Upper lobe of left lung (tissue), 6 donors: Measurements from ENCODE around the gene ASPA. TPM values are rescaled to one million over a fixed set of nuclear protein-coding genes. Genes with fewer than 3 reads are reported as not detected.

Experiments used
- ATAC-seq, 2 donors: fragments of 200-7000 bp; cut with Tn5 transposase; one replicate each; pipeline ENCODE4 v1.9.1; 2022; ENCODE audit warnings: mild to moderate bottlenecking in 2 of 2, moderate library complexity in 2 of 2; ENCODE audit not compliant: low FRiP score in 2 of 2
- DNase-seq, 2 donors: peaks; one replicate each; pipeline ENCODE4 v3.0.0-alpha.2; 2019 to 2020
- H3K27ac ChIP-seq, 4 donors: fragments of 200-600 bp; sonication (generic); one replicate each; pipeline ENCODE4 v1.5.1; 2016 to 2019
- H3K27me3 ChIP-seq, 4 donors: fragments of 200-600 bp; sonication (generic); one replicate each; pipeline ENCODE4 v1.5.1; 2017 to 2019
- H3K36me3 ChIP-seq, 4 donors: fragments of 200-600 bp; sonication (generic); one replicate each; pipeline ENCODE4 v1.5.1; 2016 to 2019
- H3K4me1 ChIP-seq, 4 donors: fragments of 200-600 bp; sonication (generic); one replicate each; pipeline ENCODE4 v1.5.1; 2018 to 2019
- H3K4me3 ChIP-seq, 4 donors: fragments of 200-600 bp; sonication (generic); one replicate each; pipeline ENCODE4 v1.5.1; 2017 to 2019; ENCODE audit warnings: mild to moderate bottlenecking in 2 of 4, moderate library complexity in 1 of 4
- H3K9me3 ChIP-seq, 4 donors: fragments of 200-600 bp; sonication (generic); one replicate each; pipeline ENCODE4 v1.5.1; 2018 to 2019
- CTCF ChIP-seq, 6 experiments: fragments of 450-650 bp in 4 of 6; fragments of 200-600 bp in 2 of 6; sonication (generic) in 2 of 6; IDR thresholded peaks; one replicate each; pipeline ENCODE4 v1.5.1; 2016 to 2019; ENCODE audit warnings: antibody characterized with exemption in 6 of 6
- EP300 ChIP-seq, 4 donors: sonication (generic); formaldehyde crosslinking; IDR thresholded peaks; one replicate each; pipeline ENCODE4 v1.5.1; 2017; ENCODE audit warnings: antibody characterized with exemption in 4 of 4, control low read depth in 2 of 4
- POLR2A ChIP-seq, 4 donors: fragments of 450-650 bp; IDR thresholded peaks; one replicate each; pipeline ENCODE4 v1.5.1; 2016 to 2017; ENCODE audit warnings: antibody characterized with exemption in 4 of 4, mild to moderate bottlenecking in 2 of 4
- POLR2AphosphoS5 ChIP-seq, 2 donors: sonication (generic); formaldehyde crosslinking; IDR thresholded peaks; one replicate each; pipeline ENCODE4 v1.5.1; 2017; ENCODE audit warnings: antibody characterized with exemption in 2 of 2
- WGBS, 2 donors: methylation state at CpG; one replicate each; pipeline ENCODE4 v1.1.5; 2017 to 2018; 5-methylcytosine and 5-hydroxymethylcytosine counted together
- total RNA-seq, 6 donors: library from RNA; depleted of rRNA in 4 of 6; stranded (reverse); fragments of >200 nt in 4 of 6; gene quantifications; one replicate each; pipeline versions ENCODE4 v1.1.0 to v1.2.1, GENCODE V29; 2016 to 2021
- donor health status: DM: no; HTN: no; CAD: no; lungs with moderate emphysema.
- donor health status: DM: no; HTN: yes; CAD: no; lungs with severe emphysema.

Gene ASPA
- total RNA-seq, 6 donors from 2014 or later: 0.76 to 7.6 (median 1.2) TPM

- 92 to 95% methylated on average over 8 to 21 of the region's 21 CpGs for WGBS, 2 donors
- no peaks in the 10 kb centered on the region for H3K9me3 ChIP-seq
- H3K4me1 ChIP-seq: peaks cover 0 to 5% (median 0%) of the 10 kb centered on the region in 4 donors
- DNase-seq (peak in 1 of 2 donors; percentile 69), ATAC-seq (no peak)
- H3K27me3 ChIP-seq: no peaks in the 10 kb centered on the region
- H3K36me3 ChIP-seq: no peaks in the 10 kb centered on the region
- H3K4me3 ChIP-seq: no peak overlapping the region
- no peak overlapping the region for H3K27ac ChIP-seq
- no peak for TF ChIP-seq POLR2AphosphoS5 (IDR thresholded peaks at IDR 0.05)
- no peak for TF ChIP-seq CTCF (IDR thresholded peaks at IDR 0.05)
- no peak for TF ChIP-seq EP300 (IDR thresholded peaks at IDR 0.05)
- TF ChIP-seq POLR2A (IDR thresholded peaks at IDR 0.05): no peak
Measured at GRCh38 chr17:3472137-3472536, 3.7 kb upstream of the ASPA start.

- 27 to 33% methylated on average over 3 of the region's 3 CpGs for WGBS, 2 donors
- DNase-seq (no peak), ATAC-seq (peak in 1 of 2 donors; percentile 67)
- Histone ChIP-seq H3K27ac (no peak overlapping the region), H3K9me3 (no peaks in the 10 kb centered on the region), H3K4me1 (peaks cover 0 to 5% (median 0%) of the 10 kb centered on the region in 4 donors), H3K36me3 (no peaks in the 10 kb centered on the region), H3K27me3 (no peaks in the 10 kb centered on the region), H3K4me3 (no peak overlapping the region)
- TF ChIP-seq CTCF (IDR thresholded peaks at IDR 0.05) (no peak), POLR2A (IDR thresholded peaks at IDR 0.05) (no peak), POLR2AphosphoS5 (IDR thresholded peaks at IDR 0.05) (no peak), EP300 (IDR thresholded peaks at IDR 0.05) (no peak)
Measured at GRCh38 chr17:3474212-3474611, 1.6 kb upstream of the ASPA start.

GRCh38 chr17:3475251-3475685 is 529 bp upstream of the ASPA start:
- Histone ChIP-seq H3K9me3 (no peaks in the 10 kb centered on the region), H3K4me3 (peak overlapping the region in 1 of 4 donors; percentile 40), H3K4me1 (peaks cover 0 to 5% (median 0%) of the 10 kb centered on the region in 4 donors), H3K27ac (peak overlapping the region in 3 of 4 donors; percentile 9 to 42 (median 41)), H3K36me3 (no peaks in the 10 kb centered on the region), H3K27me3 (no peaks in the 10 kb centered on the region)
- TF ChIP-seq CTCF (IDR thresholded peaks at IDR 0.05): no peak
- TF ChIP-seq POLR2A (IDR thresholded peaks at IDR 0.05): no peak
- TF ChIP-seq EP300 (IDR thresholded peaks at IDR 0.05): no peak
- TF ChIP-seq POLR2AphosphoS5 (IDR thresholded peaks at IDR 0.05): no peak
- peak in 1 of 2 donors; percentile 56 for ATAC-seq
- WGBS, 2 donors: 58 to 67% methylated on average over 4 of the region's 4 CpGs
- DNase-seq: no peak

- 79 to 85% methylated on average over 3 of the region's 3 CpGs for WGBS, 2 donors
- H3K36me3 ChIP-seq: no peaks in the 10 kb centered on the region
- ATAC-seq: no peak
Measured at GRCh38 chr17:3479988-3480387, 4.2 kb downstream of the ASPA start.

More at GRCh38 chr17:3479988-3480387, 4.2 kb downstream of the ASPA start:
- no peaks in the 10 kb centered on the region for H3K27me3 ChIP-seq
- no peak for TF ChIP-seq POLR2AphosphoS5 (IDR thresholded peaks at IDR 0.05)
- no peak for TF ChIP-seq POLR2A (IDR thresholded peaks at IDR 0.05)
- TF ChIP-seq CTCF (IDR thresholded peaks at IDR 0.05): no peak
- TF ChIP-seq EP300 (IDR thresholded peaks at IDR 0.05): no peak
- no peak for DNase-seq
- no peaks in the 10 kb centered on the region for H3K4me1 ChIP-seq
- no peaks in the 10 kb centered on the region for H3K9me3 ChIP-seq
- H3K27ac ChIP-seq: no peak overlapping the region
- H3K4me3 ChIP-seq: no peak overlapping the region
